Fibroblast of skin of scalp (primary cell): ENCODE data around the gene RAB3GAP2.
"Not testable (repeated sequence)": the region's sequence is repeated elsewhere in the genome, so short reads cannot be mapped to it uniquely, and the experiment has no call there.

Experiments
- DNase-seq: peaks from one replicate; pipeline ENCODE4 v3.0.0-alpha.2; 2013

RAB3GAP2 gene

DNA sequence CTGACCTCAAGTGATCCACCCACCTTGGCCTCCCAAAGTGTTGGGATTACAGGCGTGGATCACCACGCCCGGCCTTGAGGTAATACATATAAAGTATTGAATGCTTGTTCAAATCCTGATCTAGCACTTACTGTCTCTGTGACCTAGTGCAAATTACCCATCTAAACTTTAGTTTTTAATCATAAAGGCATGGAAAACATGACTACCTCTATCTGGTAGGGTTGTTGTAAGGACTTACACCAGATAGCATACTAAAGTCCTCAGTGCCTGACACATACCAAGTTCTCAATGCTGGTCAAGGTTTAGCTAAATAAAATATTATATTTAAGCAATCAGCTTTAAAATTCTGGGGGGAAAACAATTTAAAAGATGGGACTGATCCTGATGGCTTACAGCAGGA, 38.3 kb downstream of the RAB3GAP2 start:
- DNase-seq, result no peak

DNA sequence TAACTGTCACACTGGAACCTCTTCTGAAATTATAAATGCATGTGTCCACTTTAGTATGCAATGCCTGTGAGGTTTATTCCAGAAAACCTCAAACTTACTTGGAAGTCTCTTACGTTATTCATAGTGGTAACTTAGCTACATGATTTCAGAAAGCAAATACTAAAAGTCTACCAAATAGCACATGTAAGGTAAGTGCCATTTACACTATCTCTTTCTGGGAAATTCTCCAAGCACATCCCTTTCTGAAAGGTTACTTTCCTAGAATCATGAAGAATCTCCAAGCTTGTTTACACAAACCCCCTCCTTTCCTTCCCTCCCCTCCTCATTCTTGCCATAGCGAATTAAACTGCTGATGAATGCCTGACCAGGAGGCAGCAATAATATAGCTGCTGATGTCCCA, 42.5 kb downstream of the RAB3GAP2 start:
- DNase-seq, result no peak

DNA sequence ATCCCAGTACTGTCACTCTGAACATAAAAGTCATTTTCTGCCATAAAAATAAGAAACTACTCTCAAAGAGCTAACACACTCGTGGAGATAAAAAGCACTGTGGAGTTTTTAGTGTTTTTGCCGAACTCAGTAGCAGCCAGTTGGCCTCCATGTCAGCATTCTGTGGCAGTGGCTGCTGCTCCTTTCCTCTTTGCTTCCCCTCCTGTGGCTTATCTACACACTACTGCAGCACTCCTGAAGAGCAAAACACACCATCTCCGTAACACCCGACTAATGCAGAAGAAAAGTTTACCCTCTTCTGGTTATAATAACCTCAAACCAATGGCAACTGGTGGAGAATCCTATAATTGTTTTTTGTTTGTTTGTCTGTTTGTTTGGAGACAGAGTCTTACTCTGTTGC, 44.9 kb downstream of the RAB3GAP2 start:
- DNase-seq, result no peak

DNA sequence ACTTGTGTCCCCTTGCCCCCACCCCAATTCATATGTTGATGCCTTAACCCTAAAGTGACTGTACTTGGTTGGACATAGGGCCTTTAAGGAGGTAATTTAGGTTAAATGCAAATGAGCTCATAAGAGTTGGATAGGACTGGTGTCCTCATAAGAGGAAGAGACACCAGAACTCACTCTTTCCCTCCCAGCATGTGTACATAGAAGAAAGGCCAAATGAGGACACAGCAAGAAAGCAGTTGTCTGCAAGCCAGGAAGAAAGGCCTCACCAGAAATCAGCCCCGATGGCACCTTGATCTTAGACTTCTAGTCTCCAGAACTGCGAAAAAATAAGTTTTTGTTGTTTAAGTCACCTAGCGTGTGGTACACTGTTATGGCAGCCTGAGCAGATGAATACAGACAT, 45.5 kb downstream of the RAB3GAP2 start:
- no peak for DNase-seq

DNA sequence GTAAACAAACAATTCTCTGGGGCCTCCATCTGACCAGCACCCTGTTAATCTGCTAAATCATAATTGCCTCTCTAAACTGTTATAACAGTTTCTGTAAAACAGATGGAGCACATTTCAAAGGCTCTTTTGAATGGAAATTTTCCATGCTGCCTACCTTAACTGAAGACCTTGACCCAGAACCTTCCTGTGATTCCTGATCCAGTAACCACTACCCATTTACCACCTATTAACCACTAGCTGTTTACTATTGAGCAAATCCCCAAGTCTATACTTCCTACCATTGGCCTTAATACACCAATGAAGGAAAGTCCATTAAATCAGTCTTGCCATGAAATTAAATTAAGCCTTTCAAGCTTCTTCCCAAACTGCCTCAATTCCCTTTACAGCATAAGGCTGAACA, 46.3 kb downstream of the RAB3GAP2 start:
- no peak for DNase-seq

DNA sequence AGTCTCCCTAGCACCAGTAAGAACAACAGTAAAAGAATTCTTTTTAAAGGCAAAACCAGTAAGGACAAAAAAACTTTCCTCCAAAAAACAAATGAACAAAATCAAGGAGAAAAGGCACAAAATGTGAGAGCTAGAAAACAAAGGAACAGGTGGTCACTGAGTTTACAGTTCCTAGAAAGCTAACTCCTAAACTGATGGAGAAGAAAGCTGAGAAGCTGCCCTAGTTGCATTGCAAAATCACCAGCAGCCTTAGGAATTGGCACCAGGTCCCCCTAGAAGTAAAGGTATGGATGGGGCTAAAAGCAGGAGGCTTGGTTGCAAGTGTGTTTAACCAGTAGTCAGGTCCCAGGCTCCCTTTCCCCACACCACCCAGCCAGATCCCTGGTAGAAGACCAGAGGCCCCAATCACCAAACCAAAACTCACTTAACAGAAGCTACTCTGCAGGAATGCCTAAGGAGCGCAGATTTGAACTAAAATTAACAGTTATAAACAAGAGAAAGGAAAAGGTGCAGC, 47.6 kb downstream of the RAB3GAP2 start:
- no peak for DNase-seq

DNA sequence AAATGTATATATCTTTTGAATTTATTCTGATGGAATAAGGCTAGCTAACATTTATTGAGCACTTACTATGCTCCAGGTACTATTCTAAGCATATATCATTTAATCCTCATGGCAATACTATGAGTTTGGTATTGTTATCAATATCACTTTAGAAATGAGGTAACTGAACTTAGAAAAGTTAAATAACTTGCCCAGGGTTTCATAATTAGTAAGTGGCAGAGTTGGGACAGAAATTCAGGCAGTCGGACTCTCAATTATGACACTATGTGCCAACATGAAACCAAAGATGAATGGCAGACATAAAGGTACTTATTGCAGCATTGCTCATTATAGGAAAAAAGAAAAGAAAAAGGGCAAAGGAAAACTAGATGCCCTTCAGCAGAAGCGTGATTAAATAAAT, 48.2 kb downstream of the RAB3GAP2 start:
- no peak for DNase-seq

DNA sequence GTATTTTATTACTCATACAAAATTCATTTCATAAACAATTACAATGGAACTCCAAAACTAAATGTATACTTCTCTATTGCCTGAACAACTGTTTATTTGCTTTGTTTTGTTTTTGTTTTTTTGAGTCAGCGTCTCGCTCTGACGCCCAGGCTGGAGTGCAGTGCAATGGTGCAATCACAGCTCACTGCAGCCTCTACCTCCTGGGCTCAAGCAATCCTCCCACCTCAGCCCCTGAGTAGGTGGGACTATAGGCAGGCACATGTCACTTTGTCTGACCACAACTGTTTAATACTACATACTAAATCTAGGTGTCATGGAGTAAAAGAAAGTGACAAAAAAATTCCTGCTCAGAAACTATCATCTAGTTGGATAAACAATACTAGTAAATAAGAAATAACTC, 49.3 kb downstream of the RAB3GAP2 start:
- no peak for DNase-seq

DNA sequence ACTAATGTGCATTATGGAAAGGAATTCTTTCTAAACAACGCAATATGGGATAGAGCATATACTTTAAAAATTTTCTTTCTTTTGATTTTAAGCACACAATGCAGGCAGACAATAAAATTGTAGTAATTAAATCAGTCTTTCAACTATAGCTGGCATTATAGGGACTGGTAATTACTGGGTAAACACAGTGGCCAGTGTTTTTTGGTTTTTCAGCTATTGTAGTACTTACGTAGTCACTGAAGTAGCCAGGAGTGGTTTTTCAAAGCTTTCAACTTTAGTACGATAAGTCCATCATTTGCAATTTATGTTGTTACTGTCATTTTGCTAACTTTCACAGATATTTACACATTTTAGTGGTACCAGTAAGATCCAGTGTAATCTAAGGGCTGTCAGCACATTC, 50.6 kb downstream of the RAB3GAP2 start:
- DNase-seq, result no peak

DNA sequence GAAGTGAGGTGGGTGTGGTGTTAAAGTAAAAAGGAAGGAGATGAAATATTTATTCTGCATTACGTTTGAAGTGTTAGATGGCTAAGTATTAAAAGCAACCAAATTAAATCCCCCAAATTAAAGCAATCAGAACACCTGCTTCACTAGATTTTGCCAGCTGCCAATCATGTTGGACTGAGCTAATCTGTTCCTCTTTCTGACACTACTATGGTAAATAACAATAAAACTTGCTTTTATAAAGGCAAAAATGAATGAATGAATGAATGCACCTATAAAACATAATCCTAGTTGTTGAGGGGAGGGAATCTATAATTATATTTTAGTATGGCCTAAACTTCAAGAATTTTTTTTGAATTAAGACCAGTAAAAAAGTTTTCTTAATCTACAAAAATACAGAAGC, 51.0 kb downstream of the RAB3GAP2 start:
- no peak for DNase-seq

DNA sequence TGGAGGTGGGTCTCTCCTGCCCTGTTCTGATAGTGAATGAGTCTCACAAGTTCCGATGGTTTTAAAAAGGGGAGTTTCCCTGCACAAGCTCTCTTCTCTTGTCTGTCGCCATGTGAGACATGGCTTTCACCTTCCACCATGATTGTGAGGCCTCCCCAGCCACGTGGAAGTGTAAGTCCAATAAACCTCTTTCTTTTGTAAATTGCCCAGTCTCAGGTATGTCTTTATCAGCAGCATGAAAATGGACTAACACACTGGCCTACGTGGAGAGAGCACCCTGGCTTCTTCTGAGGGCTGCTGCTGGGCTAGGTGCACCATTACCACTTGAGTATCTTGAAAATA, 51.6 kb downstream of the RAB3GAP2 start:
- DNase-seq, result not testable (repeated sequence)

DNA sequence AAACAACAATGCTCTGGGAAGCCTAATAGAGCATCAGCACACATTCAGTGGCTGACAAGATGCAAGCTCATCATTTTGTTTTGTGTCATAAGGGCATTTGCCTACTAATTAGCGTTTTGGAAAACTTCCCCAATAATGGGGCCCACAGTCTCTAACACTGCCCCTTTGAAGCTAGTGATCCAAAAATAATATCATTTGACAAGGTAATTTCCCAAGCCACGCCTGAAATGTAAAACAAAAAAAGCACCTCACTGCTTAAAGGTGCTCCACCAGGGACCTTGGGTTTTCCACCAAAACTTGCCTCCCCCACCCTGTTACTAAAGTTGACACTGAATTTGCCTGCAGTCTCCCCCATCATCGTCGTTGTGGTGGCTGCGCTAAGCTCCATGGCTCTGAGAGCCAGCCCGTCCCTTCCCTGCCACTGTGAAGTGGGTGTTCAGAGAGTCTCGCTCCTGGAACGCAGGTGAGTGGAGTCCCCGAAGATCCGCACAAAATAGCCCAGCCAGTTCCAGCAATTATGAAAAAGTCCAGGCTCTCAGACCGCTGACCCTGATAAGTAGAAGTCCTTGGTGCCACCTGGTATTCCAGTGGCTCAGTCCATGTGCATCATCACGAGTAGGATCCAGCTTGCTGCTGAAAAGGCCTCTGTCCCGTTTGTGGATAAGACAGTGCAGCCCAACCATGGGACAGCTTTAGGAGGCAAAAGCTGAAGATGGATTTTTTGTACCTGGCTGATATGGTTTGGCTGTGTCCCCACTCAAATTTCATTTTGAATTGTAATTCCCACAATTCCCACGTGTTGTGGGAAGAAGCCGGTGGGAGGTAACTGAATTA, 52.2 kb downstream of the RAB3GAP2 start:
- DNase-seq, result no peak

DNA sequence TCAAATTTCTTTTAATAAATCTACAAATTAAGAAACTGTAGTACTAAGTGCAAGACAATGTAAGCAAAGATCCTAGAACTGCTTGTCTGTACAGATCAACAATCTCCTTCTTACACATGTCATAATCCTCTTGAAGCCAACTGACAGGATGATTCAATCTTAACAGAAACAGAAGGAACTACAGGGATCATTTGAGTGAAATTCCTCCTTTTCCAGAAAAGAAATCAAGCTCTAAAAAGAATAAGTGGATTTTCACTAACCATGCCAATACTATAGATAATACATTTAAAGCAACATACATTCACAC, 53.2 kb downstream of the RAB3GAP2 start:
- DNase-seq, result no peak

DNA sequence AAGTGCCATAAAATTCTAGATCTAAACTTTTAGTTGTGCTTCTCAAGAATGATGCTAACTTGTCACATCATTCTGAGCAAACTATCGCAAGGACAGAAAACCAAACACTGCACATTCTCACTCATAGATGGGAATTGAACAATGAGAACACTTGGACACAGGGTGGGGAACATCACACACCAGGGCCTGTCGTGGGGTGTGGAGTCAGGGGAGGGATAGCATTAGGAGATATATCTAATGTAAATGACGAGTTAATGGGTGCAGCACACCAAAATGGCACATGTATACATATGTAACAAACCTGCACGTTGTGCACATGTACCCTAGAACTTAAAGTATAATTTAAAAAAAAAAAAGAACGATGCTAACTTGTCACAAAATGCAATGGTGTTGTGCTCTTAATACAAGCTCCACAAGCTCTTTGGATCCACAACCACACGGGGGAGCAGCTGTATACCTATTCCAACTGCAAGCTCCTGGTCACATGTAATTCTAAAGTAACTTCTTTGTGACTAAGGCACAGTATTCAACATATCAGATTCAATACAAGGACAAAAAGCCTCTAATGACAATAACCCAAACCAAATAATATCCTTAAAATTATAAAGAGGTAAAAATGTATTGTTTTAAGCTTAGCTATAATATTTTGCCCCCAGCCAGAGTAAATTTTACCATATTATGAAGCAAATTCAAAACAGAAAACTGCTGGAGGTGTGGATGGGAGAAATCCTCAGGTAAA, 53.7 kb downstream of the RAB3GAP2 start:
- peak; percentile 62 for DNase-seq

DNA sequence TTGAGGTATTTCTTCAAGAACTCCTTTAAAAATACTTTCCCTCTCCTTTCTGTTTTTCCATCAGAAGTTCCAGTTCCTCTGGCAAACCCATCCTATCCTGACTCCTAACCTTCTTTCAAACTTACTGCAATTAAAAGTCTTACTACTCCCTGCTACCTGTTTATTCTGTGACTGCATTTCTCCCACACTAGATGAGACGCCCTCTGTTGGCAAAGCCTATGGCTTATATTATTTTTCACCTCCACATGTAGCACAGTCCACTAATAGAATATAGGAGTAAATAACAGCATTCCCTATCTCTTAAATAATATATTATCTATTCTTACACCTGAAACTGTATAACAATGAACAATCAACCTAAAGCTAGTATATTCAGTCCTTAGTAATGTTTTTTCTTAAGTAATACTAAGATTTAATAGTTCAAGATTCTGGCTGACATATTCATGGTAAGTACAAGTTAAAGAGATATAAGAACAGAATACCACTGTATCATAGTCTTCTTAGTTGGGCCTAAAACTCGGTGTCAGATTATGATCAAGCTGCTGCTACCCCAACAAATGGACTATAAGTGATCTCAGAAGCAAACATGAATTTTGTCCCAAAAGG, 54.8 kb downstream of the RAB3GAP2 start:
- DNase-seq, result no peak

DNA sequence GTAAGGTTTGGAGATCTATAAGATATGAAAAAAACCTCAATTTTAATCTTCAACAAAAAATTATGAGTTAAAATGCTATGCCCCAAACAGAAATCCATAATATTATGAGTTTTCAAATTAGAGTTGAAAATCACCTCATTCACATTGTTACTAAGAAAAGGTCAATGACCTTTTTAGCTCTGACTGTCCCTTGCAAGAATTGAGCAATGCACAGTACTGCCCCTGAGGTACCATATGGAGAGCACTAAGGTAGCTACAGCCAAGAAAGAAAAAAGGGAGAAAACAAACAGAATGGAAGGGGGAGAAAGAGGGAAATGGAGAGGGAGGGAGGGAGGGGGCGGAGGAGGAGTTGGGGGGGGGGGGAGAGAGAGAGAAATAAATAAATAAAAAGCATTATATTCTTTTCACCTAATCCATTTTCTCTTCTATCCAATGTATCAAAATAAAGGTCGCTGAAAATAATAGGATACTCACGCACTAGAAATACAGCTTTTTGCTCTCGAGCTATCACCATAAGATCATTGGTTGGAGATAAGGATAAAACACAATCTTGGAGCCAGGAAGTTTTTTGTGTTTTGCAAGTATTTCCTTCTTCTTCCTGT, 58.8 kb downstream of the RAB3GAP2 start:
- DNase-seq, result no peak

DNA sequence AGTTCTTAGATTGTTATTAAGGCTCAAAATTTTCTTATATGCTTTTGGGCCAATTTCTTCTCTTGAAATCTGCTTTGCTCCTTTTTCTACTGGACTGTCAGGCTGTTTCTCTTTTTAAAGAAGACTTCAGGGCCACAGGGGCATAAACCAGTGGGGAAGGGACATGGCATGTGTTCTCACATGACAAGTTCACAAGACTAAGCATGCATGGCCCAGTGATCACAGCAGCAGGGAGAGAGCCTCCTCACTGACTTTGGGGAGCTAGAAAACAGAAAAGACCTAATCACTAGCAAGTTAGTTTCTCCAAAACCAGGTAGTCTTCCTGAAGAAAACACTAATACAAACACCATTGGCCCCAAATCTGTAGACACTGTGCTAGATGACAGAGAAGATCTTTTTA, 64.8 kb downstream of the RAB3GAP2 start:
- DNase-seq, result no peak

DNA sequence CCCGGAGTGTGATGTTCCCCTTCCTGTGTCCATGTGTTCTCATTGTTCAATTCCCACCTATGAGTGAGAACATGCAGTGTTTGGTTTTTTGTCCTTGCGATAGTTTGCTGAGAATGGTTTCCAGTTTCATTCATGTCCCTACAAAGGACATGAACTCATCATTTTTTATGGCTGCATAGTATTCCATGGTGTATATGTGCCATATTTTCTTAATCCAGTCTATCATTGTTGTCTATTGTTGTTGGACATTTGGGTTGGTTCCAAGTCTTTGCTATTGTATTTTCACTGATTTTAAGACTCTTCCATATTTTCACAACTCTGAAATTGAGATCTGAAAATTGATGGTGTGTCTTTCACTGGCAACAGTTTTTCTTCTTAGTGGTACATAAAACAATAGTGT, 67.5 kb downstream of the RAB3GAP2 start:
- DNase-seq, result not testable (repeated sequence)

DNA sequence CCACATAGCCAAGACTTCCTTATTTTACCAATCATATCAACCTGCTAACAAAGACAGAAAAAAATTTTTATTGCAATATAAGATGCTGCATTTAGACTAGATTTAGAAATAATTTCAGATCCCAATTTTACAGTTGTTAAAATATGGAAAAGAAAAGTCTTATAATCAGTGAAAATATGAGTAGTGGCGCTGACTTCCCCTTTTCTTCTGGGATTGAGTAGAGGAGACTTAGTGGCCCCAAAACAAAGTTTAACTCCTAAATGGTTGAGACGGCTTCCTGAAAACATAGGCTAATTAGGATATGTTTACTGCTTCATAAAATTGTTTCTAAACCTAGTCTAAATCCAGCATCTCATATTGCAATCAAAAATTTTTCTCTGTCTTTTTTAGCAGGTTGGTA, 68.4 kb downstream of the RAB3GAP2 start:
- DNase-seq, result no peak

DNA sequence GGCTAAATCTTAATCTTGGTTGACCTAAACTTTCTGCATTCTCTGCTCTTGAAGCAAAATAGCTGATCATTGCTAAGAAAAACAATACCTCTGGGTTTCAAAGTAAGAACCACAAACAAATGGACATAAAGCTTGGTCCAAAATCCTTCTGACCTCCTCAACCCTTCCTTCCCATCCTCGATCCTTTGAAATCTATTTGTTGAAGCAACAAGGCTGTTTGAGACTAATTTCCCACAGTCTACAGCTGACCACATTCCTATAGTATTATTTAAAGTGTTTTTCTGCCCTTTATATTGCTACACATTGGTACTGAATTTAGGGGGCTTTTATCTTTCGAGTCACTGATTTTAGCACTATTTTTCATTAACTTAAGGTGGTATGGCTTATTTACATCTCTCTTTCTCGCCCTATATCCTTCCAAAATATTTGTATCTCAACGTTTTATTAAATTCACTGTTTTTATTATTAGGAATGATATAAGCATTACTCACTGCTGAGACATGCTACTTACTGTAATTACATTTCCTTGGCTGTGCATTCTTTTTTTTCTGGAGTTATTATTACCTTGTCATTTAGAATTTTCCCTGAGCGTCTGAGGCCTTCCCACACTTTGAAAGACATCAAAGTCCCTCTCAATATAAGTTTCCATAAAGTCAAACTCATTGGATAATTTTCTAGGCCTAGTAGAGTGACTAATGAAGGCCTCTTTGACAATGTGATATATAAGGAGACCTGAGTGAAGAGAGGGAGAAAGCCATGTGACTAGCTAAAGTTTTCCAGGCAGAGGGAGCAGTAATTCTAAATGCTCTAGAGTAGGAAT, 73.9 kb downstream of the RAB3GAP2 start:
- no peak for DNase-seq

DNA sequence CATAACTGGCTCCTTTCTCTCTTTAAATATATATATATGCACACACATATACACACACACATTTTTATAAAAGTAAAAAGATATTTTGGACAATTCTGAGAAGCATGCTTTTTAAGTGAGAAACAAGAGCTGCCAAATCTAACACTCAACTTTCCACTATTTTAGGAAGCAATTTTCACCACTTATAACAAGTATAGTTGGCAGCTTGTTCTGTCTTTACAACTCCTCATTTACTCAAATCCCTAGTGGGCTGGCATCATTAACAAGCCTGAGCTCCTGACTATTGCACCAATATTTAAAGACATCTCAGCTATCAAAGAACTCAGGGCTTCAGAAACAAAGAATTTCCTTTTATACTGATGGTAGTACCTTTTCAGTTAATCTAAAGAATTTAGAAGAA, 76.6 kb downstream of the RAB3GAP2 start:
- DNase-seq, result no peak

DNA sequence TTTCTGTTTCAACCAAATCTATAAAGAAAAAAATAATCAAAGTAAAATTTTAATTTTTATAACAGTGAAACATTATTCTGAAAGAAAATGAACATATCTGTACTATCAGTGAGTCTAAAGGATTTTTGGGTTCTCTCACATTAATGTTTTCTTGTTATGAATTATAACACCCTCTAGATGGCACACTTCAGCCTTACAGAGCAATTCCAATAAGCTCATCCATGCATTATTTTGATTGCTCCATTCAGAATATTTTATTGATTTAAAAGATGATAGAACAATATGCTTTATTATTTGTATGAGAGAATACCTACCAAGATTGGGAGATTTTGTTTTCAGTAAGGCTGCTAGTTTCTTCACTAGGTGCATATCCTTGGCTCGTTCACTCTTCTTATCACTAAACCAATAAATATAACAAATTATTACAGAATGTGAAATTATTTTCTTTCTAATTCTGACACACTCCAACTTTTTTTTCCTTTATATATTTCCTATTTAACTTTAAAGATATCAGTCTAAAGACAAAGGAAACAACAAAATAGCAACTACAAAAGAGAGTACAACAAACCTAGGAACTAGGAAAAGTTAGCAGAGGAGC, 82.4 kb downstream of the RAB3GAP2 start:
- DNase-seq, result peak; percentile 29
